Small intestine (tissue), 7 donors: ENCODE results near the gene ITGA1. TPM values are rescaled to one million over a fixed set of nuclear protein-coding genes. Genes with fewer than 3 reads are reported as not detected.

Source experiments
- DNase-seq, 2 donors: peaks; one replicate each; pipeline versions ENCODE4 v3.0.0 to v3.0.0-alpha.2; 2013
- FAIRE-seq: peaks from 2 replicates; lab custom pipeline; 2012; peaks lifted over from hg19 to GRCh38; lab: Jason Lieb, UNC
- H3K27ac ChIP-seq, 3 donors: one replicate each; pipeline ENCODE4 v1.5.1; 2013; ENCODE audit warnings: low read length in 2 of 3, mild to moderate bottlenecking in 2 of 3, control low read depth in 1 of 3, inconsistent platforms in 1 of 3, low read depth in 1 of 3, moderate library complexity in 1 of 3
- H3K27me3 ChIP-seq, 3 donors: one replicate each; pipeline ENCODE4 v1.6.1; 2013; ENCODE audit warnings: low read length in 3 of 3, inconsistent platforms in 1 of 3; ENCODE audit not compliant: control insufficient read depth in 3 of 3, insufficient read depth in 3 of 3
- H3K36me3 ChIP-seq, 3 donors: one replicate each; pipeline ENCODE4 v1.6.1; 2013; ENCODE audit warnings: low read length in 3 of 3, inconsistent platforms in 1 of 3, low read depth in 1 of 3, mild to moderate bottlenecking in 1 of 3, moderate library complexity in 1 of 3; ENCODE audit not compliant: control insufficient read depth in 3 of 3, insufficient read depth in 2 of 3
- H3K4me1 ChIP-seq, 3 donors: one replicate each; pipeline ENCODE4 v1.6.1; 2013; ENCODE audit warnings: low read length in 2 of 3, inconsistent platforms in 1 of 3, low read depth in 1 of 3, mild to moderate bottlenecking in 1 of 3, moderate library complexity in 1 of 3; ENCODE audit not compliant: control insufficient read depth in 3 of 3, insufficient read depth in 2 of 3
- H3K4me3 ChIP-seq, 3 donors: one replicate each; pipeline ENCODE4 v1.5.1; 2013; ENCODE audit warnings: low read length in 3 of 3, control low read depth in 1 of 3, inconsistent platforms in 1 of 3, low read depth in 1 of 3, mild to moderate bottlenecking in 1 of 3, moderate library complexity in 1 of 3
- H3K9me3 ChIP-seq, 2 donors: one replicate each; pipeline ENCODE4 v1.6.1; 2013; ENCODE audit warnings: low read depth in 1 of 2, low read length in 1 of 2; ENCODE audit not compliant: control insufficient read depth in 2 of 2, insufficient read depth in 1 of 2
- WGBS, 3 donors: extraction: QIAGEN DNeasy Blood & Tissue Kit; methylation state at CpG; one replicate each; pipeline ENCODE4 v1.1.7; 2013; 5-methylcytosine and 5-hydroxymethylcytosine counted together
- polyA plus RNA-seq, 4 donors: library from polyadenylated mRNA; stranded (reverse) in 3 of 4; unstranded in 1 of 4; fragments of 200-250 nt in 3 of 4; fragments of 120-200 nt in 1 of 4; gene quantifications; one replicate each; pipeline versions ENCODE4 v1.2.1 to v1.2.3, GENCODE V29; 2013
- donor health status: healthy with polysubstance abuse.
- donor health status: control.
- donor health status: control.
- donor health status: Bipolar disorder and iron deficiency.
- donor health status: healthy.

Gene ITGA1
- polyA plus RNA-seq, 4 donors, result 1.6 to 20.9 (median 5.0) TPM

- no peak for FAIRE-seq
- Histone ChIP-seq H3K27me3 (no peaks in the 10 kb centered on the region), H3K4me1 (peaks cover 5 to 20% (median 5%) of the 10 kb centered on the region in 3 donors), H3K9me3 (no peaks in the 10 kb centered on the region), H3K36me3 (peaks cover 0 to 10% (median 2%) of the 10 kb centered on the region in 3 donors), H3K27ac (peak overlapping the region; percentile 76 to 97 (median 93)), H3K4me3 (peak overlapping the region; percentile 30 to 92 (median 74))
- 0 to 1% (median 1%) methylated on average over 19 of the region's 19 CpGs for WGBS, 3 donors
- peak in 1 of 2 donors; percentile 53 for DNase-seq
Observed at GRCh38 chr5:52799358-52799982, 11.8 kb downstream of the ITGA1 start.

GRCh38 chr5:52799983-52800393 lies 12.3 kb downstream of the ITGA1 start:
- Histone ChIP-seq H3K27ac (peak overlapping the region; percentile 76 to 97 (median 93)), H3K9me3 (no peaks in the 10 kb centered on the region), H3K36me3 (peaks cover 0 to 10% (median 2%) of the 10 kb centered on the region in 3 donors), H3K4me1 (peaks cover 5 to 23% (median 5%) of the 10 kb centered on the region in 3 donors), H3K27me3 (no peaks in the 10 kb centered on the region), H3K4me3 (peak overlapping the region; percentile 47 to 92 (median 74))
- 0% methylated on average over 34 of the region's 34 CpGs for WGBS, 3 donors
- FAIRE-seq, result no peak
- DNase-seq, result peak; percentile 93 to 96

GRCh38 chr5:52800394-52801213 lies 12.9 kb downstream of the ITGA1 start:
- Histone ChIP-seq H3K27ac (peak overlapping the region; percentile 76 to 97 (median 93)), H3K27me3 (no peaks in the 10 kb centered on the region), H3K4me1 (peaks cover 5 to 24% (median 5%) of the 10 kb centered on the region in 3 donors), H3K36me3 (peaks cover 0 to 10% (median 2%) of the 10 kb centered on the region in 3 donors), H3K4me3 (peak overlapping the region; percentile 47 to 92 (median 74)), H3K9me3 (no peaks in the 10 kb centered on the region)
- no peak for FAIRE-seq
- 1 to 3% (median 1%) methylated on average over 30 to 31 of the region's 31 CpGs for WGBS, 3 donors
- DNase-seq, result peak; percentile 77 to 83

- H3K27me3 ChIP-seq, result no peaks in the 10 kb centered on the region
- no peak for FAIRE-seq
- 18 to 34% (median 20%) methylated on average over 8 of the region's 8 CpGs for WGBS, 3 donors
- peaks cover 0 to 10% (median 2%) of the 10 kb centered on the region in 3 donors for H3K36me3 ChIP-seq
- H3K9me3 ChIP-seq, result no peaks in the 10 kb centered on the region
- H3K4me3 ChIP-seq, result peak overlapping the region in 2 of 3 donors; percentile 74 to 92
- peak overlapping the region; percentile 32 to 97 (median 85) for H3K27ac ChIP-seq
- peaks cover 5 to 24% (median 5%) of the 10 kb centered on the region in 3 donors for H3K4me1 ChIP-seq
- DNase-seq, result peak; percentile 15 to 43
Observed at GRCh38 chr5:52801329-52801728, 13.6 kb downstream of the ITGA1 start.

DNA sequence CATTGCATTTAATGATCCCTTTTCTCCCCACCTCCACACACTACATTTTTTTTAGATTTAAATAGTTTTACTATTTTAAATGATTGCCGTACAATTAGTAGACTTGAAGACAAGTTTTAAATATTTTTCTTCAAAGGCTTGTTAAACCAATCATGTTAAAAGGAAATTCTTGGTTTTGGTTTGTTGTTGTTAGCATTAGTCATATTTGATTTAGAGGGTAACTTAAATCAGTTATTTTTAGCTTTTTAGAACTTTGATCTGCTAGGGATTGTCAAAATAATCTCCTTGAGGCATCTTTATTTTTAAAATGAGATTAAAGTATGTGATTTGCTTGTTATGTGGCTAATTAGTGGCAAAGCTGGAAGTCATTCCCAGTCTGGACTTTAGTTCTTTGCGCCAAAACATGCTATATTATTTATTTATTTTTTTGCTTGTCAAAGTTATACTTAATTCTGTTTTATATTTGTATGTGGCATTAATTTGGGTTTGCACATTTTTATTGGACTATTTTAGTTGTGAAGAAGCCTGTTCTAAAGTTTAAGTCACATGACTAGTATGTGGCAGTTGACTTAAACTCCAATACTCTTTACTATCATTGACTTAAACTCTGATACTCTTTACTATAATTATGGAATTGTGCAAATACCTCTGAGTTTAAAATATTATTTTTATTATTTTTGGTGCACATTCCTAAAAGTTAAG lies 14.7 kb downstream of the ITGA1 start:
- H3K27me3 ChIP-seq, result no peaks in the 10 kb centered on the region
- no peak overlapping the region for H3K27ac ChIP-seq
- peak overlapping the region in 1 of 3 donors; percentile 3 for H3K4me3 ChIP-seq
- FAIRE-seq (no peak), DNase-seq (no peak)
- H3K9me3 ChIP-seq, result no peaks in the 10 kb centered on the region
- peaks cover 0 to 10% (median 2%) of the 10 kb centered on the region in 3 donors for H3K36me3 ChIP-seq
- WGBS, 3 donors, result 59 to 69% (median 65%) methylated on average over 2 of the region's 2 CpGs
- H3K4me1 ChIP-seq, result peaks cover 5 to 24% (median 5%) of the 10 kb centered on the region in 3 donors

DNA sequence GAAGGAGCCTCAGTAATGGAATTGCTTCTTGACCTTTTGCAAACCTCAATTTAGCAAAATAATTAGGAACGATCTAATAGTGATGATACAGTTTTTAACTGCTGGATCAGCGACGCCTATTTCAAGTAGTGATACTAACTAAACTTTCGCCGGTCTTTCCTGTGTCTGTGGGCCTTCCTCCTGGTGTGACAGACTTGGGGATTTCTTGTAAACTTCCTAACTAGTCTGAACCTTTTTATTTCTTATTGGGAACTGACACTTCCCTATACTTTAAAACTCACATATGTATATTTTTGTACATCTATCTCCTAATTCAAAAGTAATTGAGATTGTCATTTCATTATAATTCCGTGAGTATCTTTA lies 15.2 kb downstream of the ITGA1 start:
- Histone ChIP-seq H3K4me3 (no peak overlapping the region), H3K27ac (no peak overlapping the region), H3K9me3 (no peaks in the 10 kb centered on the region), H3K36me3 (peaks cover 0 to 10% (median 2%) of the 10 kb centered on the region in 3 donors), H3K27me3 (no peaks in the 10 kb centered on the region), H3K4me1 (peaks cover 5 to 21% (median 5%) of the 10 kb centered on the region in 3 donors)
- DNase-seq (no peak), FAIRE-seq (no peak)
- 58 to 63% (median 62%) methylated on average over 6 of the region's 6 CpGs for WGBS, 3 donors

GRCh38 chr5:52804387-52804791 lies 16.7 kb downstream of the ITGA1 start:
- DNase-seq (peak; percentile 21 to 57), FAIRE-seq (no peak)
- peaks cover 3 to 9% (median 5%) of the 10 kb centered on the region in 3 donors for H3K4me1 ChIP-seq
- no peaks in the 10 kb centered on the region for H3K9me3 ChIP-seq
- H3K27me3 ChIP-seq, result no peaks in the 10 kb centered on the region
- H3K36me3 ChIP-seq, result peaks cover 0 to 10% (median 2%) of the 10 kb centered on the region in 3 donors
- H3K4me3 ChIP-seq, result no peak overlapping the region
- peak overlapping the region in 1 of 3 donors; percentile 65 for H3K27ac ChIP-seq
- 15 to 34% (median 19%) methylated on average over 2 of the region's 2 CpGs for WGBS, 3 donors

- H3K36me3 ChIP-seq, result peaks cover 0 to 10% (median 2%) of the 10 kb centered on the region in 3 donors
- H3K27me3 ChIP-seq, result no peaks in the 10 kb centered on the region
- peak overlapping the region in 1 of 3 donors; percentile 65 for H3K27ac ChIP-seq
- 69 to 88% (median 72%) methylated on average over 2 of the region's 2 CpGs for WGBS, 3 donors
- no peaks in the 10 kb centered on the region for H3K9me3 ChIP-seq
- peaks cover 4 to 9% (median 5%) of the 10 kb centered on the region in 3 donors for H3K4me1 ChIP-seq
- H3K4me3 ChIP-seq, result no peak overlapping the region
- no peak for FAIRE-seq
- DNase-seq, result no peak
Observed at GRCh38 chr5:52804981-52805380, 17.3 kb downstream of the ITGA1 start.
